Measurements from ENCODE around the gene TAB3.

The TAB3 gene

DNA sequence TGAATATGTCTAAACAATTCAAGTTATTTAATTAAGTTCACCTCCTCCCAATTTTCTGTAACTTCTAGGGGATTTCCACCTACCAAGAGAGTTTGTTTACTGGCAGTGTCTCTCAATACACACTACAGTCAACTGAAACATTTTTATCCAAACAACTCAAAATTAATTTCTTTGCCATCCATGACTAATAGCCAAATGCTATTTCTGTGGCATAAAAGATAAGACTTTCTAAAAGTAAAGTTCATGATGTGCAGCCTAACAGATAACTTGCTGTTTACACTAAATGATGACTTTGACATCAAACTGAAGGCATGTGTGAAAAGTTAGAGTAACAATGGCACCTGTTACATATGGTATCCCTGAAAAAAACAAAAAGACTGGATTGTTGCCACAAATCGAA, 7.3 kb downstream of the TAB3 start:
- peak; percentile 9 for DNase-seq

DNA sequence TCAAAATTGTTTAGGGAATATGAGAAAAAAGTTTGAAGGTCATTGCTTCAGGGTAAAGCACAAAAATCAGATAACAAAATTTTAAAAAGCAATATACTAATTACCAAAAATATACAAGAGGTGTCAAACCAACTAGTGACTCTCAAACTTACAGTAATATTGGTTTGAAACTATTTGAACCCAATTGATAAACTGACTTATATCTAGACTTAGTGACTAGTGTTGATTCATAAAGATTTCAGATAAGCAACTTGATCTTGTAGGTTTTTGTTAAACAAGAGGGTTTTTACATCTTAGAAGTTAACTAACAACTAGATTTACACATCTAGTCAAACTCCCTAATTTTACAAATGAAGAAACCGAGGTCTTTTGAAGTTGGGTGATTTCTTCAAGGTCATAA, 7.7 kb downstream of the TAB3 start:
- no peak for DNase-seq

DNA sequence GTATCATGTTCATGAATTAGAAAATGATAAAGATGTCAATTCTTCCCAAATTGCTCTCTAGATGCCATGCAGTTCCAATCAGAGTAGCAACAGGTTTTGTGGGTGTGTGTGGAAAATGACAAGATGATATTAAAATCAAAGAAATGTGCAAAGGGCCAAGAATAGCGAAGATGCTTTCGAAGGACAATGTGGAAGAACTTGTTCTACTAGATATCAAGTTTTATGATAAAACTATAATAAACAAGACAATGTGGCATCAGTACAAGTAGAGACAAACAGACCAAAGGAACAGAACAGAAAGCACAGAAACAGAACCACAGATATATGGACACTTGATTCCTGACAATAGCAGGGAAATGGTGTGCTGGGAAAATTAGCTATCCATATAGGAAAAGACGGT, 9.0 kb downstream of the TAB3 start:
- DNase-seq: no peak

DNA sequence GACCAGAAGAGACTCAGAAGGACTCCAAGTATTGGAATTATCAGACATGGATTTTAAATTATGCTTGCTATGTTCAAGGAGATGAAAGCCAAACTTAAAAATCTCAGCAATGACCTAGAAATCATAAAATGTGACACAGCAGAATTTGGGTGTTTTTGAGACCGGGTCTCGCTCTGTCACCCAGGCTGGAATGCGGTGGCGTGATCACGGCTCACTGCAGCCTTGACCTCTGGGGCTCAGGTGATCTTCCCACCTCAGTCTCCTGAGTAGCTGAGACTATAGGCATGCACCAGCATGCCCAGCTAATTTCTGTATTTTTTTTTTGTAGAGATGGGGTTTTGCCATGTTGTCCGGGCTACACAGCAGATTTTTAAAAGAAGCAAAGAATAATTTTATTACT, 12.7 kb downstream of the TAB3 start:
- no peak for DNase-seq

DNA sequence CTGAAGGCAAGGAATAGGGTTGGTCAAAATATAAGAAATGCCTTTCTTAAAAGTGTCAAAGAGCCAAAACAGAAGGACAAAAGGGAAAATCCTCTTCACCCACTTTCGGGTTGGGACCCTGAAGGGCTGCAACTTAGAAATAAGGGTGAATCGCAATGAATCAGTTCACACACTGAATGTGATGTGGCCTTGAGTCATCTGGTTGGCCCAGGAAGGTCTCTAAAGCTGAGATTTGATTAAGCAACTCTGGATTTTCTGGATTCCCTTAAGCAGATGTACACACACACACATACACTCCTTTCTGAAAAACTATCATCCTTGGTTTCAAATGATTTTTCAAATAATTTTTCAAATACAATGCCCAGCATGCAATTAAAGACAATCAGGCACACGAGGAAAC, 13.1 kb downstream of the TAB3 start:
- DNase-seq: peak; percentile 11

DNA sequence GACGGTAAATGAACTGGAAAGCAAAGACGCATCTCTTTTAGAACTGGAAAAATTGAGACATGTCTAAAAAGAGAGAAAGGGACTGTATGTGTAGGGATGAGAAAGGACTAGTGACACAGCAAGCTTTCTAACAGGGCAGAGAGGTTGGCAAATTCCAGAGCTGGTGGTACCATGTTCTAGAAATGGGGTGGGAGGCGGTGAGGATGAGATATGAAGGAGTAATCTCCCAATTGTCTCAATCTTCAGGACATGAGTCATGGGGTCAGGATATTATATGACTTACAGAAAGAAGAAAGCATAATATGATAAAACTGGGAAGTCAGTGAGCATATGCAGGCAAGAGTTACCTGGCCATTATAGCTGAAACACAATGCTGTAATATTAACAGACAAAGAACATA, 14.2 kb downstream of the TAB3 start:
- DNase-seq: no peak

DNA sequence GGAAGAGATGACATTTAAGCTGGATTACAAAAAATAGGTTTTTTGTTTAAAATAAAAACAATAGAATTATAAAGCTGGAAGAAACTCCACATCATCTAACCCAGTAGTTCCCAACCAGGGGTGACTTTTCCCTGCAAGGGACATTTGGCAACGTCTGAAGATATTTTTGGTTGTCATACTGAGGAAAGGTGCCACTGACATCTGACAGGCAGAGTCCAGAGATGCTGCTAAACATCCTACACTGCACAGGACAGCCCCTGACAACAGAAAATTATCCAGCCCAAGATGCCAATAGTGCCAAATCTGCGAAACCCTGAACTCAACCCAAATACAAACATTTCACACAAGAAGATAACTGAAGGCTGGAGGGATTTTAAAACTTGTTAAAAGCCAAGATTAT, 18.5 kb downstream of the TAB3 start:
- DNase-seq: no peak

DNA sequence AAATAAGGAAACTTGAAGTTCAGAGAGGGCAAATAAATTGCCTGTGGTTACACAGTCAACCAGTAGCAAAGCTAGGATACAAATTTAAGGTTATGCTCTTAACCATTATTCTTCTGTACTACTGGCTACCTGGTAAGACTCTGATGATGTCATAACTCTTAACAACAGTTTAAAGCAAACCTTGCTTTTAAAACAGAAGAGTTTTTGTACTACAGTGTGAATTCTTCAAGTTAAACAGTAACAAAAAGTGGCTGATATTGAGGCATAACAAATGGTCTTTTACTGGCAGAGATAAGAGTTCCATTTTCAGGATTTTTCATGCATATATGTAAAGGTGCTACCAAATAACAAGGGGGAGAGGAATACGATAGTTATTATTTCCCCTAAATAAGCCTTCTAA, 23.4 kb downstream of the TAB3 start:
- no peak for DNase-seq

DNA sequence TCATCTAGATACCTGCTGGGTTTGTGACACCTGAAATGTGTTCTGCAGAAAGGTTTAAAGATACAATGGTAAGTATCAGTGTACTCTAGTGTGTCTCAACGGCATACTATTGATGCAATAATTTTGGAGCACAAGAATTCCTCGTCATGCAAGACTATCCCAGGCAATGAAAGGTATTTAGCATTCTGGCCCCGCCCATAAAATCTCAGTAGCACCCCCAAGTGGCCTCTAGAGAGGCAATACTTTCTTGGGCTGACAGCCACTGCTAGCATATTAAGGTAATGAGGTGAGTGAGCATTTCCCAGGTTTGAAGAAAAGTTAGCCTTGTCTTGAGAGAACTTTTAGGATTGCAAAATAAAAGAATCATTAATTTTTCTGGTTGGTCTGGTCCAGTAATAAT, 24.0 kb downstream of the TAB3 start:
- DNase-seq: peak; percentile 14

DNA sequence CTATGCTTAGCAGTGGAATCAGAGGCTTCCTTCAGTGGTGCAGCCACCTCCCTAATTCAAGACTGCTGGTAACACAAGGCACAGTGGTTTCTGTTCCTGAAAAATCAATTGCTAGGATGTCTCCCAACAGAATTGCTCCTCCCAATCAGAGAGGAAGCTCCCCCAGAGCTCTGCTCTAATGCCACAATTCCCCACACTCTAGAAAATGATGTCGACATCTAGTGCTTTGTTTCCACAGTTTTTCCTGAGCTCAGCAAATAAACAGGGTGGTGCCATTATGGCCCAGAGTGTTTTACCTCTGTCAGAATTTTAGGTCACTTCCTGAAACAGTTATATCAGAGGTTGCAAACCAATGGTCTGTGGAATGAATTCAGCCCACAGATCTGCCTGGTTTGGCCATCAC, 24.7 kb downstream of the TAB3 start:
- DNase-seq: no peak

DNA sequence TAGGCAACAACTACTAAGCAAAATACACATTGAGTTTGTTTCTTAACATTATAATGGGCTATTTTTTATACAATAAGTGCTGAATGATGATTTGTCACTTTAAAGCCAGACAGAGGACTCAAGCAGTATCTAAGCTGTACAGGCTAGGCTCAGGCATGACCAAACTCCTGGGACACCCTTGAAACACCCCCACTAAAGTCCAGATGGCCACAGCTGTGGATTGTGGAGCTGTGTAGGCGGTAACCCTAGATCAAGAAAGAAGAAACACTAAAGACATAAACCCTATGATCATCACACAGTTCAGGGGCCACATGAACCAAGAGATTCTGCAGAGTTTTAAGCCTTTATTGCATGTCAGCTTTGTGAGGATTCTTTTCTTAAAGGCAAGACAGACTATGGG, 25.1 kb downstream of the TAB3 start:
- DNase-seq: no peak

DNA sequence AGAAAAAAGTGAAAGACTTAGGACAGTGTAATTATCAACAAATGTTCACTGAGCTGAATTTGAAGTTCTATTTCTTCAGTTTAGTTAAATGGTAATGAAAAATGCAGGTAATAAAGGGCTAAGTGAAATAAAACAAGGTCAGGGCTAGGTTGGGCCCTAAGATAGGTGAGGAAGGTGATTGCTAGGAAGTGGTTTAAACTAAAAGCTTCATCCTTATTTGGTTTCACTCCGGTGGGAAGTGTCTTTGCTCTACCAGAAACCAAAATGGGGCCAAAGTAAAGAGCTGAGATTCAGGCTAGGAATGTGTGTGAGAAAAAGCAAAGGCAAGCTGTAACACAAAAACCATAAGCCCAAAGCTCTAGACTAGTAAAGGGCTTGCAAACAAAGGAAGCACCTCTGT, 31.0 kb downstream of the TAB3 start:
- DNase-seq: no peak

DNA sequence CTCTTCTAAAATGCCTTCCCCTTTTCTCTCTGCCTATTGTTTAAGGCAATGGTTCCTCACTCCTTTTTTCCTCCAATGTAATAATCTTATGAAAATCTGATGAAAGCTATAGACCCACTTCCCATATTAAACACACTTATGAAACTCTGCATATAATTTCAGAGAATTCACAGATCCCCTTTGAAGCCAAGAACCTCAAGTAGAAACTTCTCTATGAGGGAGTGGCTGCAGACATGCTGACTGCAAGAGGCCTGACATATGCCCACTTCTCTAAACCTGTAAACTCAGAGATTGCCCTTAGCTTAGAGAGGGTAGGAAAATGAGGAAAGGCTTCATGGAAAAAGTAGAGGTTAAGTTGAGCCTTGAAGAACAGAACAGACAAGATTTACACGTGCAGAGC, 37.6 kb downstream of the TAB3 start:
- no peak for DNase-seq

DNA sequence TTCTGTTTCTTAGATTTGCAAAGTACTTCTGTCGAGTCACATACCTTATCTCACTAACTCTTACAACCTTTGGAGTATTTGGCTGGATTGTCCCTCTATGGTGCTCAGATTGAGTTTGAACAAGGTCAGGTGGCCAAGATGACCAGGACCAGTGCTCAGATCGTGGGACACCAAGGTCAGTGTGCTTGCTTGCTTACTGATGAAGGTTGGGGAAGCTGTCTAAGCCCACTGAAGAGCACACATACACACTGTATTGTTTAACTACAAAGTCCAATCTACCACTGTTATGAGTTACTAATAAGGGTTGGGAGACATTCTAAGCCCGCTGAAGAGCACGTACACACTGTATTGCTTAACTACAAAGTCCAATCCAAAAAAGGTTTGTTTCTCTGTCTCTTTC, 53.7 kb downstream of the TAB3 start:
- no peak for DNase-seq

DNA sequence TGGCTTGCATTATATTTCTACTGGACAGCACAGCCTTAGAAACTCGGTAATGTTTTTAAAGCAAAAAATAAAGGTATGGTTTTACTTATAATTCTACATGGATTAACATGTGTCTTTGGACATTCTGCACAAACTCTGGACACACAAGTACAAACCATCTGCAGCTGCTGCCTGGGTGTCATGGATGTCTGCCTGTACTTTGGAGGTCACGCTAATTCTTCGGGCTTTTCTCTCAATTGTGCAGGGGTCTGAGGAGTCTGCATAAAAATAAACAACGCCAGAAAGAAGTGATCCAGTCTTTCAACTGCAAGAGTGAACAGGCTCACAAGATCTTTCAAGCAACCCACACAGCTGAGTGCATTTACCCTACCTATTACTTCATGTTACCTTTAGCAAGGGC, 55.2 kb downstream of the TAB3 start:
- DNase-seq: no peak

DNA sequence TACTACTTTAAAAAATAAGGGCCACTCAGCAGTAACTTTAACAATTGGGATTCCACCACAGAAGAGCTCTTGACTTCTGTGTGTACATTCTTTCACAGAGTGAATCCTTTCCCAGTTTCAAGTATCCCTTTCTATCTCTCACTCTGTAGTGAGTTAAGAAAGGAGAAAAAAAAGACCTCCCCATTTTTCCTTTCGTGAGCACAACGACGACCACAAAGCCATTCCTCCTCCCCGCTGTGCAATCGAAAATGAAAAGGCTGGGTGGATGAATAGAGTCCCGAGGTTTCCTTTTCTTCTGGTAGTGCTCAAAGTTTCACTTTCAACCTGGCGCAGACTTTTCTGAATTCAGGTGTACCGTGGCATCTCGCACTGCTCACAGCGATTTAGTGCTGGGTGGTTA, 58.0 kb downstream of the TAB3 start:
- peak; percentile 52 for DNase-seq

DNA sequence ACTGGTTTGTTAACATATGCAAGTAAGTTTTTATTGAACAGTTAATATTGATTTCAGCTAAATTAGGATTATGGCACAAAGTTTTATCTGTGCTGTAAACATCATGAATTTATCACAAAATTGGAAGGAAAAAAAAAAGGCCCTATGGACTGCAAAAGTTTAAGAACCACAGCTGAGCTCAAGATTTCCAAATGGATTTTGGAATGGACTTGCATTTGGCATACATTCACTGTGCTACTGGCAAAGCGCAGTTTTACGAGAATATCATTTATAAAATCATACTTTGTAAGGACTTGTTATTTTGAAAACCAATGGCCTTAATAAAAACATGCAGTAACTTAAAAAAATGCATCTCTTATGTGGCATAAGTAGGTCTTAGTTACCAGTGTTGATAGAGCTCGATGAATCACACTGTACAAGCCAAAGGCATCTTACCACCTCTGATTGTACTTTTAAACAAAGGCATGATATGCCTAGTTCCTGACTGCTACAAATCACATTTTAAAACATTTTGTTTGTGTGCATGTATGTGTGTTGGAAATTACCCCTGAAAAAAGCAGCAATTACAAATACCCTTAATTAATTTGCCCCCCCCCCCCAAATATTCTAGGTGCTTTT, 58.6 kb downstream of the TAB3 start:
- no peak for DNase-seq

DNA sequence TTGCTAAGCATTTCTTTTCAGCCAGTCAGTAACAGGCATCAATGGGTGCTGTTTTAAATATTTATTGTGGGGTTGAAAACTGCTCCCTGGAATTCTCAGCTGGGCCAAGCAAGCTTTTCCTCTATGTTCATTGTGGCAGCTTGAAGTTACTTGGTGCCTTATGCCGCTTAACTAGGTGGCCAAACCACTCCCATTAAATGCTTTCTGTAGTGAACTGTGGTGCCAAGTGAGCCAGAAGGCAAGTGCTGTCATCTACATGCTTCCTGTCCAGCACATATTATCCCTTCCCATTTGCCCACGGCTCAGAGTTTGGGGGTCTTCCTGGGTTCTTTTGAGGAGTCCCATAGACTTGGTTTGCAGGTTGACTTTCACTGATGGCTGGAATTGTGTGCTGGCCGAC, 64.8 kb downstream of the TAB3 start:
- no peak for DNase-seq

DNA sequence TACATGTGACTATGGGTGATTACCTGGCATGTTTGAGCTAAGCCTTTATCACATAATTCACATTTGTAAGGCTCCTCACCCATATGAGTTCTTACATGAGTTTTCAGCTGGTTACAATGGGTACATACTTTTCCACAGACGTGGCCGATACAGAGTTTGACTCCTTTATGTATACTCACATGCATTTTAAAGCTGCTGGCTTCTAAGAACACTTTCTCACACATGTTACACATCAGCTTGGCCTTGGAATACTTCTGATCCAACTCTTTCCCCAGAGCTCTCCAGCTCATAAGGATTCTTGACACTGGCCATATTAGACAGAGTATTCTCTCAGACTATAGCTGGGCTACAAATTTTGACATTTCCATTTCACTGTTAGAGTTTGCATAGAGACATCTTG, 66.3 kb downstream of the TAB3 start:
- no peak for DNase-seq

DNA sequence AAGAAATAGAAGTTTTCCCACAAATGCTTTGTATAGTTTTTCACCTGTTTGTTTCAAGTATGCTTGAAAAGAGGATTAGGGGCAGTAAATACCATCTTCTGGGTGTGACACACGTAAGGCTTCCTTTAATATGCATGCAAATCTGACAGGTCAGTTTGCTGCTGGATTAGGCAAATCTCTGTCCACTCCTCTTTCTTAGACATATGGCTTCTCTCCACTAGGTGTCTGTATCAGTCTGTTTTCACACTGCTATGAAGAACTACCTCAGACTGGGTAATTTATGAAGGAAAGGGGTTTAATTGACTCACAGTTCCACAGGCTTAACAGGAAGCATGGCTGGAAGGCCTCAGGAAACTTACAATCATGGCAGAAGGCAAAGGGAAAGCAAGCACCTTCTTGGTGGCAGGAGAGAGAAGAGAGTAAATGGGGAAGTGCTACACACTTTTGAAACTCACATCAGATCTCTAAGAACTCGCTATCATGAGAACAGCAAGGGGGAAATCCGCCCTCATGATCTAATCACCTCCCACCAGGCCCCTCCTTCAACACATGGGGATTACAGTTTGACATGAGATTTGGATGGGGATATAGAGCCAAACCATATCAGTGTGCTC, 66.9 kb downstream of the TAB3 start:
- no peak for DNase-seq

DNA sequence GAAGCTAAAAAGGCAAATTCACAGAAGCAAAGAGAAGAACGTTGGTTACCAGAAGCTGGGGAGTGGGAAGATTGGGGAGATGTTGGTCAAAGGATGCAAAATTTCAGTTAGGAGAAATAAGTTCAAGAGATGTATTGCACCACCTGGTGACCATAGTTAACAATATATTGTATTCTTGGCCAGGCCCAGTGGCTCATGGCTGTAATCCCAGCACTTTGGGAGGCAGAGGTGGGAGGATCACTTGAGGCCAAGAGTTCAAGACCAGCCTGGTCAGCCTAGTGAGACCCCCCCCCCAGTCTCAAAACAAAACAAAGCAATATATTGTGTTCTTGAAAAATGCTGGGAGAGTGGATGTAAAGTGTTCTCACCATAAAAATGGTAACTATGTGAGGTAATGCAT, 67.9 kb downstream of the TAB3 start:
- DNase-seq: no peak

DNA sequence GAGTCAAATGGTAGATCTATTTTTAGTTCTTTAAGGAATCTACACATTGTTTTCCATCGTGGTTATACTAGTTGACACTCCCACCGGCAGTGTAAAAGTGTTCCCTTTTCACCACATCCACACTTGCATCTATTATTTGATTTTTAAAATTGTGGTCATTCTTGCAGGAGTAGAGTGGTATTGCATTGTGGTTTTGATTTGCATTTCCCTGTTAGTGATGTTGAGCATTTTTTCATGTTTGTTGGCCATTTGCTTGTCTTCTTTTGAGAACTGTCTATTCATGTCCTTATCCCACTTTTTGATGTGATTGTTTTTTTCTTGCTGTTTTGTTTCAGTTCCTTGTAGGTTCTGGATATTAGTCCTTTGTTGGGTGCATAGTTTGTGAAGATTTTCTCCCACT, 70.0 kb downstream of the TAB3 start:
- no peak for DNase-seq

DNA sequence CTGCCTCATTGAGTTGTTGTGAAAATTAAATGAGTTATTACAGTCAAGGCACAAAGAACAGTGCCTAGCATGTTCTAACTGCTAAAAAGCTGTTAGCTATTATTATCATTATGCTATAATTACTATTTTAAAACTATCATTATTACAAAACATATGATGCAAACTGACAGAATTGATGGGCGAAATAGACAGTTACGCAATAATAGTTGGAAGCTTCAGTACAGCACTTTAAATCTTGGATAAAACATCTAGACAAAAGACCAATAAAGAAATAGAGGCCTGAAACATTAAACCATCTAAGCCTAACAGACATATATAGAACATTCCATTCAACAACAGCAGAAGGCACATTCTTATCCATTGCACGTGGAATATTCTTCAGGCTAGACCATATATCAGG, 73.0 kb downstream of the TAB3 start:
- no peak for DNase-seq

DNA sequence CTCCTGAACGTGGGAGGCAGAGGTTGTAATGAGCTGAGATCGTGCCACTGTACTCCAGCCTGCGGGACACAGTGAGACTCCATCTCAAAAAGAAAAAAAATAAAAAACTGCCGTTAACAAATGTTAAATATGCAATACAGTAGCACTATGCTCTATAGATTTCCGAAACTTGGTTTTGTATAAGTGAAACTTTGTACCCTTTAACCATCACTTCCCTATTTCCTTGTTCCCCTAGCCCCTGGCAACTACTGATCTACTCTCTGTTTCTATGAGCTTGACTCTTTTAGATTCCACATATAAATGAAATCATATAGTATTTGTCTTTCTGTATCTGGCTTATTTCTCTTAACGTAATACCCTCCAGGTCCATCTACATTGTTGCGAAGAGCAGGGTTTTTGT, 74.1 kb downstream of the TAB3 start:
- DNase-seq: no peak

DNA sequence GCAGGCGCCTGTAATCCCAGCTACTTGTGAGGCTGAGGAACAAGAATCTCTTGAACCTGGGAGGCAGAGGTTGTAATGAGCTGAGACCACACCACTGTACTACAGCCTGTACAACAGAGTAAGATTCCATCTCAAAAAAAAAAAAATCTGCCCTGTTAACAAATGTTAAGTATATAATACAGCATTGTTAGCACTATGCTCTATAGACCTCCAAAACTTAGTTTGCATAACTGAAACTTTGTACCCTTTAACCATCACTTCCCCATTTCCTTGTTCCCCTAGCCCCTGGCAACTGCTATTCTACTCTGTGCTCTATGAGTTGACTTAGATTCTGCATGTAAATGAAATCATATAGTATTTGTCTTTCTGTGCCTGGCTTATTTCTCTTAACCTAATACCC, 76.7 kb downstream of the TAB3 start:
- no peak for DNase-seq
